ENCODE data around the gene LPAR3.

The LPAR3 gene

GRCh38 chr1:84857906-84858305 is 35.1 kb downstream of the LPAR3 start:
- no peak for DNase-seq (ENCODE audit: low spot score)

GRCh38 chr1:84856726-84857270 is 36.2 kb downstream of the LPAR3 start:
- DNase-seq (ENCODE audit: low spot score), result no peak

GRCh38 chr1:84855691-84856630 is 37.0 kb downstream of the LPAR3 start:
- no peak for DNase-seq (ENCODE audit: low spot score)

GRCh38 chr1:84855168-84855567 is 37.8 kb downstream of the LPAR3 start:
- no peak for DNase-seq (ENCODE audit: low spot score)

GRCh38 chr1:84853741-84854721 is 39.0 kb downstream of the LPAR3 start:
- peak; percentile 69 for DNase-seq (ENCODE audit: low spot score)

- DNase-seq (ENCODE audit: low spot score), result peak; percentile 87
Observed at GRCh38 chr1:84851839-84852238, 41.2 kb downstream of the LPAR3 start.

- DNase-seq (ENCODE audit: low spot score), result no peak
Observed at GRCh38 chr1:84849357-84849975, 43.5 kb downstream of the LPAR3 start.

- DNase-seq (ENCODE audit: low spot score), result peak; percentile 83
Observed at GRCh38 chr1:84847253-84848250, 45.5 kb downstream of the LPAR3 start.

GRCh38 chr1:84846387-84846786 is 46.6 kb downstream of the LPAR3 start:
- no peak for DNase-seq (ENCODE audit: low spot score)

- DNase-seq (ENCODE audit: low spot score), result no peak
Observed at GRCh38 chr1:84845357-84845756, 47.6 kb downstream of the LPAR3 start.

- no peak for DNase-seq (ENCODE audit: low spot score)
Observed at GRCh38 chr1:84844094-84844493, 48.9 kb downstream of the LPAR3 start.

- DNase-seq (ENCODE audit: low spot score), result no peak
Observed at GRCh38 chr1:84842748-84843231, 50.2 kb downstream of the LPAR3 start.

GRCh38 chr1:84841971-84842370 is 51.0 kb downstream of the LPAR3 start:
- DNase-seq (ENCODE audit: low spot score), result no peak

GRCh38 chr1:84840346-84840745 is 52.7 kb downstream of the LPAR3 start:
- no peak for DNase-seq (ENCODE audit: low spot score)

- no peak for DNase-seq (ENCODE audit: low spot score)
Observed at GRCh38 chr1:84839544-84839943, 53.5 kb downstream of the LPAR3 start.

- no peak for DNase-seq (ENCODE audit: low spot score)
Observed at GRCh38 chr1:84836145-84836544, 56.9 kb downstream of the LPAR3 start.

- DNase-seq (ENCODE audit: low spot score), result no peak
Observed at GRCh38 chr1:84835169-84835568, 57.8 kb downstream of the LPAR3 start.

- DNase-seq (ENCODE audit: low spot score), result no peak
Observed at GRCh38 chr1:84834419-84835064, 58.5 kb downstream of the LPAR3 start.

GRCh38 chr1:84833194-84833593 is 59.8 kb downstream of the LPAR3 start:
- DNase-seq (ENCODE audit: low spot score), result no peak

GRCh38 chr1:84830136-84830535 is 62.9 kb downstream of the LPAR3 start:
- DNase-seq (ENCODE audit: low spot score), result no peak

All from hepatic stellate cell (primary cell).